A204.1 (cell line): Measurements from ENCODE around the gene SMOC1.

ENCODE experiments used
- FAIRE-seq: peaks from 2 replicates; lab custom pipeline; 2012; peaks lifted over from hg19 to GRCh38; lab: Jason Lieb, UNC

SMOC1 gene

GRCh38 chr14:70011708-70012107 lies 132.5 kb downstream of the SMOC1 start:
- FAIRE-seq, result no peak

GRCh38 chr14:70013271-70013873 lies 134.2 kb downstream of the SMOC1 start:
- no peak for FAIRE-seq

- FAIRE-seq, result no peak
Observed at GRCh38 chr14:70014406-70015095, 135.3 kb downstream of the SMOC1 start.

GRCh38 chr14:70018230-70018629 lies 139.0 kb downstream of the SMOC1 start:
- no peak for FAIRE-seq

GRCh38 chr14:70018713-70019211 lies 139.5 kb downstream of the SMOC1 start:
- no peak for FAIRE-seq

GRCh38 chr14:70019695-70020094 lies 140.5 kb downstream of the SMOC1 start:
- no peak for FAIRE-seq

GRCh38 chr14:70020352-70021170 lies 141.3 kb downstream of the SMOC1 start:
- no peak for FAIRE-seq

- no peak for FAIRE-seq
Observed at GRCh38 chr14:70021548-70022220, 142.5 kb downstream of the SMOC1 start.

GRCh38 chr14:70022771-70023445 lies 143.7 kb downstream of the SMOC1 start:
- FAIRE-seq, result no peak

GRCh38 chr14:70023871-70024270 lies 144.7 kb downstream of the SMOC1 start:
- FAIRE-seq, result no peak

- no peak for FAIRE-seq
Observed at GRCh38 chr14:70027785-70028428, 148.7 kb downstream of the SMOC1 start.

GRCh38 chr14:70029296-70030132 lies 150.3 kb downstream of the SMOC1 start:
- FAIRE-seq, result no peak

- no peak for FAIRE-seq
Observed at GRCh38 chr14:70032016-70032415, 152.8 kb downstream of the SMOC1 start.

GRCh38 chr14:70032447-70032846 lies 153.2 kb downstream of the SMOC1 start:
- FAIRE-seq, result no peak

GRCh38 chr14:70033116-70033515 lies 153.9 kb downstream of the SMOC1 start:
- FAIRE-seq, result no peak

- FAIRE-seq, result no peak
Observed at GRCh38 chr14:70033561-70033960, 154.3 kb downstream of the SMOC1 start.

- FAIRE-seq, result no peak
Observed at GRCh38 chr14:70034257-70034656, 155.0 kb downstream of the SMOC1 start.

GRCh38 chr14:70036665-70037064 lies 157.4 kb downstream of the SMOC1 start:
- FAIRE-seq, result no peak

- FAIRE-seq, result no peak
Observed at GRCh38 chr14:70043001-70043400, 163.8 kb downstream of the SMOC1 start.

GRCh38 chr14:70045310-70045709 lies 166.1 kb downstream of the SMOC1 start:
- FAIRE-seq, result no peak
